GM19328 (cell line): Measurements from ENCODE around the gene DMKN.

ENCODE experiments used
- ATAC-seq: cut with Tn5 transposase; IDR thresholded peaks from one replicate; pipeline ENCODE4 v1.9.1; 2021; ENCODE audit warnings: mild to moderate bottlenecking, moderate library complexity; ENCODE audit not compliant: unreplicated experiment

Gene DMKN

GRCh38 chr19:35528218-35529038 lies 15.0 kb upstream of the DMKN start, which contains the start of gene SBSN:
SBSN (minus strand) TSS chr19:35528311; CDS start chr19:35528281, 30 bp downstream.
- no peak for ATAC-seq

DNA sequence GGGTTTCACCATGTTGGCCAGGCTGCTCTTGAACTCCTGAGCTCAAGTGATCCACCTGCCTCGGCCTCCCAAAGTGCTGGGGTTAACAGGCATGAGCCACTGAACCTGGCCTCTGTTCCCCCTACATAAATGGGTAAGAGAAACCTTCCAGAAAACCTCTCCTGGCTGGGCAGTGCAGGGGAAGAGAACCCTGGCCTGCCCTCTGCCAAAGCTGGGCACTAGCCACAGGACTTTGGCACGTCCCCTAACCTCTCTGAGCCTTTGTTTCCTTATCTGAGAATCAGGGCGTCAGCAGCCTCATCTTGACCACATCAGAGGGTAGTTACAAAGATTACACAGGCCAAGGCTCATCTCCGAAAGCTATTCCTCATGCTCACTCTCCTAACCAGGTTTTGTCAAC lies 12.4 kb upstream of the DMKN start:
- ATAC-seq = no peak

DNA sequence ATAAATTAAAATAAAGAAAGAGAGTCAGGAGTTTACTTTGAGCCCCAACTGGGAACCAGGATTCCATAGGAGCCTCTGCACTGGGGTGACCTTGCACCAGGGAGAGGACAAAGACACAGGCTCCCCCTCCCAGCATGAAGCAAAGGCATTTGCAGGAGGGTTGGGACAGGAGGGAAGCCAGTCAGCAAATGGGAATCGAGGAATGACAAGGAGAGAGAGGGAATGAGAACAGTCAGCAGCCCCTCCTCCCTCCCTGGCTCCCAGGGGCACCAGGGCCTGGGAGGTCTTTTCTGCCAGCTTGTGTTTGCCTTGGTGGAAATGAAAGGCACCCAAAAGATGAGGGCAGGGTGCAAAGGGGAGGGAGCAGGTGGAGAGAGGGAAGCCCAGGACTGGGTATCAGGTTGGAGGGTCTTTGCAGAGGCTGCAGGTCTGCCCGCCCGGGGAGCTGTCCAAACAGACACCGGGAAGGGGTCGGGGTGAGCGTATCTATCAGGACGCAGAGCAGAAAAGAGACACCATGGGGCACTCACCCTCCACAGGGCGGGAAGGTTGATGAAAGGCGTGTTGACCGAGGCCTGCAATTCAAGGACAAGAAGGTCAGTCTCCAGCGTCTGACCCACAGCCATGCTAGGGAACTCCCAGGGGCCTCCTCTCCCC lies 10.9 kb upstream of the DMKN start:
- ATAC-seq = no peak

- no peak for ATAC-seq
These were observed 9.4 kb upstream of the DMKN start for GRCh38 chr19:35522745-35523327.

DNA sequence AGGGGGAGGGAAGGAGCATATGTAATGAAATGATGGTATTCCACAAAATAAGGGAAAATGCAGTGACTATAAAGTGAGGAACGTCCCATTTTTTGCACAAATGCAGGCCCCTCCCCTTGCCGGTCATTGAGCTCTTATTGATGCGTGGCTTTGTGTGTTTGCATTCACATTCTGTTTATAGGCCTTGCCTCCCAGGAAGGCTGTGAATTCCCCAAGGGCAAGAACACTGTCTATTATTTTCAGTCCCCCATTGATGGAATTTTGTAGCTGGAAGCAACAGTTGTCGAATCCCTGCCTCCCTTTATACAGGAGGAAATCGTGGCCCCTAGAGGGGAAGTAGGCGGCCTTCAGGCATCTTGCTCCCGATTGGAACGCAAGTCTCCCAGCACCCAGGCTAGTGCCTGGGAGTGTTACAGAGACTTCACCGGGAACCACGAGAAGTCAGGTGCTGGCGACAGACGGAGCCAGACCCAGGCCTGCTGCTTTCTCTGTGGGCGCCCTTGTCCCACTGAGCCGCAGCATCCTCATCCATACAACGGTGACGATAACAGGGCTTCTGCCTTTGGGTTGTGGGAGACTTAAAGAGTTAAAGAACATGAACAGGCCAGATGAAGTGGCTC lies 7.8 kb upstream of the DMKN start:
- ATAC-seq = no peak

DNA sequence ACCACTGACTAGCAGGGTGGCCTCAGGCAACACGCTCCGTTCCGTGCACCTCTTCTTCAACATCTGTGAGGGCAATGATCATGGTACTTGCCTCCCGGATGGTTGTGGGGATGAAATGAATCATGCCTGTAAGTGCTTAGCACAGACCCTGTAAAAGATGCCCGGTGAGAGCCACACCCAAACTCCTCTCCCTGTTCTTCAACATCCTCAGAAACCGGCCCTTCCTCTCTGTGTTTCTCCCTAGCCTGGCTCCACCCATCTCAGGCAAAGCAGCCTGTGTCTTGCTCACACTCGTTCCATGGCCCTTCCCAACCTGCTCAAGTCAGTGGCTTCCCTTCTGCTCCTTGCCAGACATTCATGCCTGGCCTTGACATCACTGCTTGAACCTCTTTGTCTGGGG lies 5.8 kb upstream of the DMKN start:
- no peak for ATAC-seq

DNA sequence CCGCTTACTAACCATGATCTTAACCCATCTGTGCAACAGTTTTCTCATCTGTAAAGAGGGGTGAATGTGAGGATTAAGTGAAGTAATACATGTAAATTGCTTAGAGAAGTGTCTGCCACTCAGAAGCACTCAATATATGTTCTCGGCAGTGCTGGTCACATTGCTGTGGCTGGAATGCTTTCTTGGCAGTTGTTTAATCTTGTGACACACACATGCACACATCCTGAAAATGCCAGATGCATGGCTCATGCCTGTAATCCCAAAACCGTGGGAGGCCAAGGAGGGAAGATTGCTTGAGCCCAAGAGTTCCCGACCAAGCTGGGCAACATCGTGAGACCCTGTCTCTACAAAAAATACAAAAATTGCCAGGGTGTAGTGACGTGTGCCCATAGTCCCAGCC lies 4.9 kb upstream of the DMKN start:
- ATAC-seq = no peak

DNA sequence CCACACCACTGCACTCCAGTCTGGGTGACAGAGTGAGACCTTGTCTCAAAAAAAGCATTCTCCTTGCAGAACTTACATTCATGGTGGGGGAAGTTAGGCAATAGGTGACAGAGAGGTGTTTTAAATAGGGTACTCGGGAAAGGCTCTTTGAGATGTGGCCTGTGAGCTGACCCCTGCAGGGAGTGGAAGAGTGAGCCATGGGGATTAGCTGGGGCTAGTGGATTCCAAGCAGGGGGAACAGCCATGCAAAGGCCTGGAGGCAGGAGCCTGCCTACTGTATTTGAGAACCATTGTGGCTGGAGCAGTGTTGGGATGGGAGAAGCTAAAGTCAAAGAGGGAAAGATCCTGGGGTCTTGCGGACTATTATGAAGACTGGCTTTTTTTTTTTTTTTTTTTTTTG lies 3.9 kb upstream of the DMKN start:
- no peak for ATAC-seq

GRCh38 chr19:35516310-35516709 lies 2.9 kb upstream of the DMKN start:
- no peak for ATAC-seq

- no peak for ATAC-seq
These were observed 897 bp upstream of the DMKN start for GRCh38 chr19:35514282-35514809.

DNA sequence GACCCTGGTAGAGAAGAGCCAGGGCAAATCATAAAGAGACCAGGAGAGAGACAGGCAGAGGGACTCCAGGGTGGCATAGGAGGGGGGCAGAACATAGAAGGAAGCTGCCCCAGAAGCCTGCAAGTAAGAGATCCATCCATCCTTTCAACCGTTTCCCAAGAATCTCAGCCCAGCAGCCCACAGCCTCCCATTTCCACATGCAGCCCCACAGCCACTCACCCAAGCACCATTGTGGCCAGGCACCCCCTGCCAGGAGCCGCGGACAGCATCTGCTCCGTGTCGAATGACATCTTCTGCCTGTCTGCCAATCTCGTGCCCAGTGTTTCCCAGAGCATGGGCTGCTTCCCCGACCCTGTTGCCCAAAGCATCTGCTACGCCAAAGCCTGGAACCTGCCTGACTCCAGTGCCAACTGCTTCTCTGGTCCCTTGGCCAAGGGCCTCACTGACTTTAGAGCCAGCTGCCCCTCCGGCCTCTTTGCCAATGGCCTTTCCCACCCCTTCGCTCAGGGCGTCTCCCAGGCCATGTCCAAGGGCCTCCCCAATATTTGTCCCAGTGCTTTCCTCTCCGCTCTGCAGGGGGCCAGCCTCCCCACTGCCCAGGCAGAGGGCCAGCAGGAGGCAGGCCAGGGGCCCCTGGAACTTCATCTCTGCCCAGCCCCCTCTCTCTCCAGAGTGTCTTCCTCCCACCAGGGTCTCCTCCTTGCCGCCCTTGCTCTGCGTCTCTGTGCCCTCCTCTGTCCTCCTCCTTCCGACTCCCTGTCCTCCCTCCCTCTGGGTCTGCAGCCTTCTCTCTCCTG lies 420 bp downstream of the DMKN start:
- no peak for ATAC-seq

- no peak for ATAC-seq
These were observed 2.1 kb downstream of the DMKN start for GRCh38 chr19:35511337-35511736.

GRCh38 chr19:35510626-35510964 lies 2.9 kb downstream of the DMKN start:
- no peak for ATAC-seq

GRCh38 chr19:35509861-35510625 lies 3.4 kb downstream of the DMKN start:
- no peak for ATAC-seq

DNA sequence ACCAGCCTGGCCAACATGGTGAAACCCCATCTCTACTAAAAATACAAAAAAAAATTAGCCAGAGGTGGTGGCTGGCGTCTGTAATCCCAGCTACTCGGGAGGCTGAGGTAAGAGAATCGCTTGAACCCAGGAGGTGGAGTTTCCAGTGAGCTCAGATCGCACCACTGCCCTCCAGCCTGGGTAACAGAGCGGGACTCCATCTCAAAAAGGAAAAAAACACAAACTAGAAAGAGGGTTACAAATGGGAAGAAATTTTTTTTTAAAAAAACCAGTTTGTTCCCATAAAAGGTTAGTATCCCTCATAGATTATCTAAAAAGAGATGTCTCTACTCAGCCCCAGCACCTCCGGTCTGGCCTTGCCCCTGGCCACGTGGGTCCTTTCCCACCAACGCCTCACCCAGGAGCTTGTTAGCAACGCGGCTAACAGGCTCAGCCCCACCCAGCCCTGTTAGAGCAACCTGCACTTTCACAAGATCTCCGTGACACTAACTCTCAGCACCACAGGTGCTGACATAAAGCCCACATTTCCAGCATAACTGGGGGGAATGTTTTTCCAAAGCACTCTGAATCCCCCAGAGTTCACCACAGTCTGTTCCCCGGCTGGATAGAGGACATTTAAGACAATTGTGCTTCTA lies 4.3 kb downstream of the DMKN start:
- no peak for ATAC-seq

GRCh38 chr19:35508129-35508528 lies 5.3 kb downstream of the DMKN start:
- no peak for ATAC-seq

GRCh38 chr19:35507561-35507960 lies 5.9 kb downstream of the DMKN start:
- ATAC-seq = no peak

DNA sequence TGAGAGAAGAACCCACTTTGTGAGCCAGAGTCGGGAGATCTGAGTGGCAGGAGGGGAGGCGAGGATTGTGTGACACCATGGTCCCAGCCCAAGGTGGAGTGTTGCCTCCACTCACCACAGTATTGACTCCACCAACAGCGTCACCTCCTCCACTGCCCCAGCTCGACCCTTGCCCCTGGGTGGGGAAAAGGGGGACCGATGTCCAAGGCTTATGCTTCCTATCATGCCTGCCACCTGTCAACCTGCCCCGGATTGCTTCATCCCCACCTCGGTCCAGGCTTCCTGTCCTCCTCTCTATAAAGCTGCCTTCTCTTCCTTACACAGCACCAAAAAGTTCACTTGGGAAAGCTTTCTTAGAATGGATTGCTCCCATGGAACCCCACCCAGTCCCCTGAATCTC lies 7.4 kb downstream of the DMKN start:
- no peak for ATAC-seq

- no peak for ATAC-seq
These were observed 10.7 kb downstream of the DMKN start for GRCh38 chr19:35502751-35503150.
